Tibial nerve (tissue), 3 donors: ENCODE results near the gene TSHZ2.

Experiments
- POLR2A ChIP-seq, 2 donors: fragments of 450-650 bp; IDR thresholded peaks; one replicate each; pipeline ENCODE4 v1.6.1; 2017; ENCODE audit warnings: antibody characterized with exemption in 2 of 2, mild to moderate bottlenecking in 2 of 2, moderate library complexity in 2 of 2
- TF ChIP-seq, protein P1 (sequence below), 5 experiments: fragments of 200-600 bp in 3 of 5; fragments of 450-650 bp in 2 of 5; sonication (generic) in 3 of 5; IDR thresholded peaks; one replicate each; pipeline ENCODE4 v1.5.1; 2016 to 2019; ENCODE audit warnings: antibody characterized with exemption in 5 of 5, mild to moderate bottlenecking in 3 of 5, moderate library complexity in 2 of 5

DNA sequence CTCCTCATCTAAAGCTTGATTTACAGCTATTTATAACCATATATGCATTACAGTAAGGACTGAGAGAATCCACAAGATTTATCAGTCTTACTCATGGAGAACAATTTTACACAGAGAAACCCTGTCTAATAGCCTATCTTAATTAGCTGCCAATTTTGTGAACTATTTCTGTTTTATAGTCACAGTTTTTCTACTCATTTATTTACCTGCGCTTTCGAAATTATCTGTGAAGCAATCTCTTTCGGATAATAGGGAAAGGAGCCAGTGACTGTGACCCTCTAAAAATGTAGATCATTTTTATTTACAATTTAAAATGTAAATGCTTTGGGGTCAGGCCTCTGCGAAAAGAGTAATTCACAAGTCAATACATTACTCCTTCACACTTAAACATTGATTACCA, 98.1 kb downstream of the TSHZ2 start:
- TF ChIP-seq, protein P1, sequence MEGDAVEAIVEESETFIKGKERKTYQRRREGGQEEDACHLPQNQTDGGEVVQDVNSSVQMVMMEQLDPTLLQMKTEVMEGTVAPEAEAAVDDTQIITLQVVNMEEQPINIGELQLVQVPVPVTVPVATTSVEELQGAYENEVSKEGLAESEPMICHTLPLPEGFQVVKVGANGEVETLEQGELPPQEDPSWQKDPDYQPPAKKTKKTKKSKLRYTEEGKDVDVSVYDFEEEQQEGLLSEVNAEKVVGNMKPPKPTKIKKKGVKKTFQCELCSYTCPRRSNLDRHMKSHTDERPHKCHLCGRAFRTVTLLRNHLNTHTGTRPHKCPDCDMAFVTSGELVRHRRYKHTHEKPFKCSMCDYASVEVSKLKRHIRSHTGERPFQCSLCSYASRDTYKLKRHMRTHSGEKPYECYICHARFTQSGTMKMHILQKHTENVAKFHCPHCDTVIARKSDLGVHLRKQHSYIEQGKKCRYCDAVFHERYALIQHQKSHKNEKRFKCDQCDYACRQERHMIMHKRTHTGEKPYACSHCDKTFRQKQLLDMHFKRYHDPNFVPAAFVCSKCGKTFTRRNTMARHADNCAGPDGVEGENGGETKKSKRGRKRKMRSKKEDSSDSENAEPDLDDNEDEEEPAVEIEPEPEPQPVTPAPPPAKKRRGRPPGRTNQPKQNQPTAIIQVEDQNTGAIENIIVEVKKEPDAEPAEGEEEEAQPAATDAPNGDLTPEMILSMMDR (IDR thresholded peaks at IDR 0.05): no peak
- TF ChIP-seq POLR2A (IDR thresholded peaks at IDR 0.05): no peak
